ENCODE data around the gene FBXO31.
"Not testable (repeated sequence)": the region's sequence is repeated elsewhere in the genome, so short reads cannot be mapped to it uniquely, and the experiment has no call there.

The FBXO31 gene

GRCh38 chr16:87363771-87364455, 19.7 kb downstream of the FBXO31 start:
- TF ChIP-seq CTCF (IDR thresholded peaks at IDR 0.05; ENCODE audit: low read depth, low read length): no peak
- DNase-seq (ENCODE audit: low read depth, low spot score): no peak
- no peak overlapping the region for H3K4me3 ChIP-seq (ENCODE audit: low read depth, low read length)
- in situ Hi-C loops (cut with HindIII; ENCODE audit: low sequenced_read_pairs): no loop called here

GRCh38 chr16:87362828-87363559, 20.6 kb downstream of the FBXO31 start:
- DNase-seq (ENCODE audit: low read depth, low spot score); H3K4me3 ChIP-seq (ENCODE audit: low read depth, low read length); in situ Hi-C loops (cut with HindIII; ENCODE audit: low sequenced_read_pairs): not testable (repeated sequence)

GRCh38 chr16:87361916-87362619, 21.5 kb downstream of the FBXO31 start:
- peak; percentile 52 for DNase-seq (ENCODE audit: low read depth, low spot score)
- H3K4me3 ChIP-seq (ENCODE audit: low read depth, low read length): no peak overlapping the region
- in situ Hi-C loops (cut with HindIII; ENCODE audit: low sequenced_read_pairs): no loop called here
- no peak for TF ChIP-seq CTCF (IDR thresholded peaks at IDR 0.05; ENCODE audit: low read depth, low read length)

- in situ Hi-C loops (cut with HindIII; ENCODE audit: low sequenced_read_pairs): no loop called here
- no peak for TF ChIP-seq CTCF (IDR thresholded peaks at IDR 0.05; ENCODE audit: low read depth, low read length)
- DNase-seq (ENCODE audit: low read depth, low spot score): no peak
- H3K4me3 ChIP-seq (ENCODE audit: low read depth, low read length): no peak overlapping the region
Observed at GRCh38 chr16:87360862-87361610, 22.5 kb downstream of the FBXO31 start.

GRCh38 chr16:87359121-87359520, 24.5 kb downstream of the FBXO31 start:
- H3K4me3 ChIP-seq (ENCODE audit: low read depth, low read length): no peak overlapping the region
- TF ChIP-seq CTCF (IDR thresholded peaks at IDR 0.05; ENCODE audit: low read depth, low read length): no peak
- in situ Hi-C loops (cut with HindIII; ENCODE audit: low sequenced_read_pairs): no loop called here
- DNase-seq (ENCODE audit: low read depth, low spot score): no peak

- in situ Hi-C loops (cut with HindIII; ENCODE audit: low sequenced_read_pairs): no loop called here
- TF ChIP-seq CTCF (IDR thresholded peaks at IDR 0.05; ENCODE audit: low read depth, low read length): no peak
- no peak for DNase-seq (ENCODE audit: low read depth, low spot score)
- no peak overlapping the region for H3K4me3 ChIP-seq (ENCODE audit: low read depth, low read length)
Observed at GRCh38 chr16:87358696-87359095, 24.9 kb downstream of the FBXO31 start.
